ENCODE results near the gene FARP1. TPM values are rescaled to one million over a fixed set of nuclear protein-coding genes. Genes with fewer than 3 reads are reported as not detected.

Gene FARP1
- total RNA-seq, 4 donors from 2014 or later: 21.2 to 56.5 (median 35.1) TPM

DNA sequence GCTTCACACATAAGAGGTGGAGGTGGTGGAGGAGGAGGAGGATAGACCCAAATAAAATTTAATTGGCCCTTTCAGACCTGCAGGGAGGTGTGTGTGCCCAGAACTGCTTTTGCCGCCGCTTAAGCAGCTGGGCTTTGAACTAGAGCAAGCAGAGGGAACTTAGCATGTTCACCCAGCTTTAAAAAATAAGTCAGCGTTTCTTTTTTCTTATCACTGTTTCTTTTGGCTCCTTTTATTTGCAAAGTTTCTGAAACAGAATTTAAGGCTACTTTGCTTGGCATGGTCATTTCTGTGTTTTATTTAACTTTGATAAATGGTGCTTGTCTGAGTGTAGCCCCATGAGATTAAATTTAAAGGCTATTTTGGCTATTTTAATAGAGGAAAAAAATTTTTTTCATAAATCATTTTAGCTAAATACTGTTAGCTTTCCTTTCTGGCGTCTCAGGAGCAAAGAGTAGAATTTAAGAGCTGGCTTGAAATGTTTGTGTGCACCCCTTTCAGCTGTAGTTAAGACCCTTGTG is 77.4 kb downstream of the FARP1 start:
- no peak for TF ChIP-seq POLR2AphosphoS5 (IDR thresholded peaks at IDR 0.05)
- no peak for TF ChIP-seq POLR2A (IDR thresholded peaks at IDR 0.05; ENCODE audit: low read depth)
- TF ChIP-seq EP300 (IDR thresholded peaks at IDR 0.05): no peak
- TF ChIP-seq, protein P1, sequence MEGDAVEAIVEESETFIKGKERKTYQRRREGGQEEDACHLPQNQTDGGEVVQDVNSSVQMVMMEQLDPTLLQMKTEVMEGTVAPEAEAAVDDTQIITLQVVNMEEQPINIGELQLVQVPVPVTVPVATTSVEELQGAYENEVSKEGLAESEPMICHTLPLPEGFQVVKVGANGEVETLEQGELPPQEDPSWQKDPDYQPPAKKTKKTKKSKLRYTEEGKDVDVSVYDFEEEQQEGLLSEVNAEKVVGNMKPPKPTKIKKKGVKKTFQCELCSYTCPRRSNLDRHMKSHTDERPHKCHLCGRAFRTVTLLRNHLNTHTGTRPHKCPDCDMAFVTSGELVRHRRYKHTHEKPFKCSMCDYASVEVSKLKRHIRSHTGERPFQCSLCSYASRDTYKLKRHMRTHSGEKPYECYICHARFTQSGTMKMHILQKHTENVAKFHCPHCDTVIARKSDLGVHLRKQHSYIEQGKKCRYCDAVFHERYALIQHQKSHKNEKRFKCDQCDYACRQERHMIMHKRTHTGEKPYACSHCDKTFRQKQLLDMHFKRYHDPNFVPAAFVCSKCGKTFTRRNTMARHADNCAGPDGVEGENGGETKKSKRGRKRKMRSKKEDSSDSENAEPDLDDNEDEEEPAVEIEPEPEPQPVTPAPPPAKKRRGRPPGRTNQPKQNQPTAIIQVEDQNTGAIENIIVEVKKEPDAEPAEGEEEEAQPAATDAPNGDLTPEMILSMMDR (IDR thresholded peaks at IDR 0.05): no peak
- peaks cover 0 to 1% (median 0%) of the 10 kb centered on the region in 4 donors for H3K36me3 ChIP-seq
- no peak overlapping the region for H3K27ac ChIP-seq (replicated peaks in 1 of 4)
- intact Hi-C loops (cut with DNase I): no loop called here
- no peak for DNase-seq (ENCODE audit: extremely low spot score)
- H3K4me3 ChIP-seq: no peak overlapping the region
- H3K4me1 ChIP-seq: peaks cover 3 to 19% (median 15%) of the 10 kb centered on the region in 4 donors
- WGBS: 35% methylated on average over 4 of the region's 4 CpGs
- H3K27me3 ChIP-seq: no peaks in the 10 kb centered on the region
- H3K9me3 ChIP-seq: no peaks in the 10 kb centered on the region

DNA sequence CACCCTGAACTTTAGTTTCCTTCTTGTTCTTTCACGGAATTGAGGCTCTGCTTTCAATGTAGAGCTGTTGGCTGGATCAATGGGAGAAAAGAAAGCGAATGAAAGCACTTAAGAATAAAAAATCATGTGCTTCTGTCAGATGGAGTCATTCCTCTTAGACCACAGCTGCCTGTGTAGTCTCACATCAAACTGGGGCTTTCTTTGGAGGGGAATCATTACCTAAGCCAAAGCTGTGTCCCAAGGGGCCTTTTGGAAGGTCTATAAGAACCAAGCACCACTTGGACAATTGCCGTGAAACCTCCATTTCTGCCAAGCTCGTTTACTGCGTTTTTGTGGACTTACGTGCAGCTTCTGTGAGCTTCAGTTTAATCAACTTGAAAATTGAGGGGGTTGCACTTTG is 78.3 kb downstream of the FARP1 start:
- TF ChIP-seq, protein P1 (IDR thresholded peaks at IDR 0.05): no peak
- TF ChIP-seq POLR2AphosphoS5 (IDR thresholded peaks at IDR 0.05) (no peak), EP300 (IDR thresholded peaks at IDR 0.05) (no peak), POLR2A (IDR thresholded peaks at IDR 0.05; ENCODE audit: low read depth) (no peak)
- Histone ChIP-seq H3K27ac (replicated peaks in 1 of 4) (no peak overlapping the region), H3K9me3 (no peaks in the 10 kb centered on the region), H3K4me1 (peaks cover 3 to 19% (median 15%) of the 10 kb centered on the region in 4 donors), H3K4me3 (no peak overlapping the region), H3K36me3 (no peaks in the 10 kb centered on the region), H3K27me3 (no peaks in the 10 kb centered on the region)
- intact Hi-C loops (cut with DNase I): no loop called here
- WGBS: 89% methylated on average over 6 of the region's 6 CpGs
- no peak for DNase-seq (ENCODE audit: extremely low spot score)

- H3K27ac ChIP-seq (replicated peaks in 1 of 4): no peak overlapping the region
- 88% methylated on average over 5 of the region's 5 CpGs for WGBS
These were observed 79.2 kb downstream of the FARP1 start for GRCh38 chr13:98222081-98222554.

DNA sequence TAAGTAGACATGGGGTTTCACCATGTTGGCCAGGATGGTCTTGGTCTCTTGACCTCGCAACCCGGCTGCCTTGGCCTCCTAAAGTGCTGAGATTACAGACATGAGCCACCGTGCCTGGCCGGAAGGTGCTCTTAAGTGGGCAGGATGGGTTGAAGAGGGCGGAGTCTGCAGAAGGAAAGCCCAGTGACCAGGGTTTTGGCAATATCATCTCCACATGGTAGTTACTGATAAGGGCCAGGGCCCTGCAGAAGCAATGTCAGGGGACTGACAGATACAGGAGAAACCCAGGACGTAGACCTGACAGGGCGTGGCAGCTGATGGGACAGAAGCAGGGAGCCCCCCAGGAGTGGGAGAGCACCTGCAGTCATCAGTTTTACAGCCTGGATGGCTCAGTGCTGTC is 79.9 kb downstream of the FARP1 start:
- Histone ChIP-seq H3K4me1 (peaks cover 3 to 19% (median 15%) of the 10 kb centered on the region in 4 donors), H3K27ac (replicated peaks in 1 of 4) (no peak overlapping the region), H3K36me3 (no peaks in the 10 kb centered on the region), H3K27me3 (no peaks in the 10 kb centered on the region), H3K4me3 (no peak overlapping the region), H3K9me3 (no peaks in the 10 kb centered on the region)
- TF ChIP-seq POLR2AphosphoS5 (IDR thresholded peaks at IDR 0.05): no peak
- TF ChIP-seq EP300 (IDR thresholded peaks at IDR 0.05): no peak
- TF ChIP-seq POLR2A (IDR thresholded peaks at IDR 0.05; ENCODE audit: low read depth): no peak
- TF ChIP-seq, protein P1 (IDR thresholded peaks at IDR 0.05): no peak
- 98% methylated on average over 7 of the region's 7 CpGs for WGBS
- intact Hi-C loops (cut with DNase I): no loop called here
- DNase-seq (ENCODE audit: extremely low spot score): no peak

More at GRCh38 chr13:98222081-98222554, 79.2 kb downstream of the FARP1 start:
- intact Hi-C loops (cut with DNase I): no loop called here
- Histone ChIP-seq H3K4me1 (peaks cover 3 to 19% (median 15%) of the 10 kb centered on the region in 4 donors), H3K9me3 (no peaks in the 10 kb centered on the region), H3K4me3 (no peak overlapping the region), H3K36me3 (no peaks in the 10 kb centered on the region), H3K27me3 (no peaks in the 10 kb centered on the region)
- TF ChIP-seq POLR2AphosphoS5 (IDR thresholded peaks at IDR 0.05): no peak
- TF ChIP-seq EP300 (IDR thresholded peaks at IDR 0.05): no peak
- TF ChIP-seq, protein P1 (IDR thresholded peaks at IDR 0.05): no peak
- no peak for TF ChIP-seq POLR2A (IDR thresholded peaks at IDR 0.05; ENCODE audit: low read depth)
- no peak for DNase-seq (ENCODE audit: extremely low spot score)

DNA sequence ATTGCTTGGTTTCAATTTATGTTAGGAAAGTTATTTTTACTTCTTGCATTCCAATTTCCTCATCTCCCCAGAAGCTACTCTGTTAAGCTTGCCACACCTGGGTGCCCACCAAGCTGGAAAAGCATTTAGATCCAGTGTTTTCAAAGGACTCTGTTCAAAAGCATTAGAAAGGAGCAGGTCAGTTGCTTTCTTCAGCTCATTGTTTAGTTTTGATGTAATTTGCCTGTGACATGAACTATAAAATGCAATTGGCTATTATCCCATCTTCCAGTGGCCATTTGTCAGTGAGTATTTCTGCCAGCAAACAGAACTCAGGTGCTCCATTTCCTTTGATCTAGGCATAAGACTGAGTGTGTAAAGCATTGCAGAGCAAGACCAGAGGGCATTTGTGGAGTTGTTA is 80.8 kb downstream of the FARP1 start:
- H3K4me3 ChIP-seq: no peak overlapping the region
- DNase-seq (ENCODE audit: extremely low spot score): no peak
- no peaks in the 10 kb centered on the region for H3K36me3 ChIP-seq
- no peaks in the 10 kb centered on the region for H3K9me3 ChIP-seq
- H3K4me1 ChIP-seq: peaks cover 3 to 19% (median 15%) of the 10 kb centered on the region in 4 donors
- no peak overlapping the region for H3K27ac ChIP-seq (replicated peaks in 1 of 4)
- intact Hi-C loops (cut with DNase I): no loop called here
- H3K27me3 ChIP-seq: no peaks in the 10 kb centered on the region
- no peak for TF ChIP-seq EP300 (IDR thresholded peaks at IDR 0.05)
- TF ChIP-seq, protein P1 (IDR thresholded peaks at IDR 0.05): no peak
- no peak for TF ChIP-seq POLR2AphosphoS5 (IDR thresholded peaks at IDR 0.05)
- TF ChIP-seq POLR2A (IDR thresholded peaks at IDR 0.05; ENCODE audit: low read depth): no peak

Data from esophagus muscularis mucosa (tissue), 4 donors.